Measurements from ENCODE around the gene DENND1B.

GRCh38 chr1:197705941-197706340 lies 69.3 kb downstream of the DENND1B start:
- TF ChIP-seq POLR2AphosphoS5 (IDR thresholded peaks at IDR 0.05; ENCODE audit: low read depth, low read length), result no peak
- TF ChIP-seq POLR2A (IDR thresholded peaks at IDR 0.05; ENCODE audit: low read depth, low read length), result no peak
- no peak for TF ChIP-seq TAF1 (IDR thresholded peaks at IDR 0.05; ENCODE audit: low read depth, low read length)
- no peak for TF ChIP-seq SPI1 (IDR thresholded peaks at IDR 0.05; ENCODE audit: low read depth, low read length)
- no peak for TF ChIP-seq PAX5 (IDR thresholded peaks at IDR 0.05; ENCODE audit: insufficient read depth, low read length, severe bottlenecking)

All from GM12891 (cell line).